GM10248 (cell line): Measurements from ENCODE around the gene IL17RA.

ENCODE experiments used
- CTCF ChIA-PET: fragments of 300-600 bp; sonication (Branson Sonifier 250); formaldehyde crosslinking; extraction: SDS; loops from one replicate; lab custom pipeline; 2021; ENCODE audit warnings: antibody characterized with exemption; lab: Yijun Ruan, JAX
- POLR2A ChIA-PET: fragments of 350-650 bp; sonication (Branson Sonifier 250); formaldehyde crosslinking; extraction: SDS; loops from one replicate; lab custom pipeline; 2020; ENCODE audit warnings: antibody characterized with exemption; lab: Yijun Ruan, JAX
- DNase-seq: peaks from one replicate; pipeline ENCODE4 v3.0.0; 2012; ENCODE audit errors: extremely low spot score
- TF ChIP-seq, protein P1 (sequence below): IDR thresholded peaks from 2 replicates; pipeline ENCODE4 v1.5.1; 2012; ENCODE audit warnings: mild to moderate bottlenecking, low read depth; ENCODE audit errors: extremely low read depth, missing control alignments, control extremely low read depth

IL17RA gene

GRCh38 chr22:17158568-17159503, 74.0 kb downstream of the IL17RA start, which contains the start of gene HDHD5:
Gene HDHD5 (minus strand): TSS chr22:17159277. CDS start chr22:17159251, 26 bp downstream.
- ChIA-PET CTCF (interaction anchor here (1.1 to 11.4 kb wide), 5 partner anchors 10 to 343 kb away, joined by 3 to 137 read pairs (median 6); no protein-coding TSS in a partner anchor), POLR2A (no interaction called here)
- TF ChIP-seq, protein P1, sequence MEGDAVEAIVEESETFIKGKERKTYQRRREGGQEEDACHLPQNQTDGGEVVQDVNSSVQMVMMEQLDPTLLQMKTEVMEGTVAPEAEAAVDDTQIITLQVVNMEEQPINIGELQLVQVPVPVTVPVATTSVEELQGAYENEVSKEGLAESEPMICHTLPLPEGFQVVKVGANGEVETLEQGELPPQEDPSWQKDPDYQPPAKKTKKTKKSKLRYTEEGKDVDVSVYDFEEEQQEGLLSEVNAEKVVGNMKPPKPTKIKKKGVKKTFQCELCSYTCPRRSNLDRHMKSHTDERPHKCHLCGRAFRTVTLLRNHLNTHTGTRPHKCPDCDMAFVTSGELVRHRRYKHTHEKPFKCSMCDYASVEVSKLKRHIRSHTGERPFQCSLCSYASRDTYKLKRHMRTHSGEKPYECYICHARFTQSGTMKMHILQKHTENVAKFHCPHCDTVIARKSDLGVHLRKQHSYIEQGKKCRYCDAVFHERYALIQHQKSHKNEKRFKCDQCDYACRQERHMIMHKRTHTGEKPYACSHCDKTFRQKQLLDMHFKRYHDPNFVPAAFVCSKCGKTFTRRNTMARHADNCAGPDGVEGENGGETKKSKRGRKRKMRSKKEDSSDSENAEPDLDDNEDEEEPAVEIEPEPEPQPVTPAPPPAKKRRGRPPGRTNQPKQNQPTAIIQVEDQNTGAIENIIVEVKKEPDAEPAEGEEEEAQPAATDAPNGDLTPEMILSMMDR = no peak
- peak; percentile 94 for DNase-seq

GRCh38 chr22:17159504-17159951, 74.7 kb downstream of the IL17RA start:
- CTCF ChIA-PET = interaction anchor here (1.8 to 11.4 kb wide), 2 partner anchors 14 to 342 kb away, joined by 6 to 137 read pairs; no protein-coding TSS in a partner anchor
- TF ChIP-seq, protein P1 = no peak
- DNase-seq = peak; percentile 48
- POLR2A ChIA-PET = no interaction called here

- POLR2A ChIA-PET = no interaction called here
- CTCF ChIA-PET = interaction anchor here (4.3 to 11.4 kb wide), 2 partner anchors 11 to 340 kb away, joined by 15 to 137 read pairs; no protein-coding TSS in a partner anchor
- TF ChIP-seq, protein P1 = no peak
- no peak for DNase-seq
These were observed 77.2 kb downstream of the IL17RA start for GRCh38 chr22:17161991-17162390.

- CTCF ChIA-PET = interaction anchor here (4.3 to 11.4 kb wide), 2 partner anchors 11 to 339 kb away, joined by 15 to 137 read pairs; no protein-coding TSS in a partner anchor
- TF ChIP-seq, protein P1 = no peak
- no peak for DNase-seq
- POLR2A ChIA-PET = no interaction called here
These were observed 77.9 kb downstream of the IL17RA start for GRCh38 chr22:17162731-17163130.

- no peak for DNase-seq
- POLR2A ChIA-PET = no interaction called here
- TF ChIP-seq, protein P1 = no peak
- CTCF ChIA-PET = interaction anchor here (0.8 to 4.3 kb wide), 3 partner anchors 7 to 337 kb away, joined by 3 to 15 read pairs (median 3); no protein-coding TSS in a partner anchor
These were observed 79.7 kb downstream of the IL17RA start for GRCh38 chr22:17164392-17165024.
